GM18520 (cell line): Measurements from ENCODE around the gene TIMP4.

ENCODE experiments used
- ATAC-seq: cut with Tn5 transposase; IDR thresholded peaks from one replicate; pipeline ENCODE4 v1.9.1; 2021; ENCODE audit not compliant: unreplicated experiment

The TIMP4 gene

GRCh38 chr3:12158387-12159226 lies at the start of gene TIMP4:
Gene TIMP4, minus strand, starts transcription at chr3:12158912. Its CDS starts 72 bp downstream, at chr3:12158840.
- ATAC-seq, result no peak

- no peak for ATAC-seq
Measured at GRCh38 chr3:12205171-12205570, 46.5 kb upstream of the TIMP4 start.

- ATAC-seq, result no peak
Measured at GRCh38 chr3:12201813-12202212, 43.1 kb upstream of the TIMP4 start.

GRCh38 chr3:12198301-12198700 lies 39.6 kb upstream of the TIMP4 start:
- ATAC-seq, result no peak

- peak; percentile 35 for ATAC-seq
Measured at GRCh38 chr3:12197475-12197874, 38.8 kb upstream of the TIMP4 start.

GRCh38 chr3:12196684-12197083 lies 38.0 kb upstream of the TIMP4 start:
- no peak for ATAC-seq

- ATAC-seq, result no peak
Measured at GRCh38 chr3:12195231-12195630, 36.5 kb upstream of the TIMP4 start.

- peak; percentile 35 for ATAC-seq
Measured at GRCh38 chr3:12194669-12195161, 36.0 kb upstream of the TIMP4 start.

GRCh38 chr3:12194209-12194608 lies 35.5 kb upstream of the TIMP4 start:
- ATAC-seq, result peak; percentile 9

GRCh38 chr3:12193485-12194165 lies 34.9 kb upstream of the TIMP4 start:
- peak; percentile 60 for ATAC-seq

GRCh38 chr3:12192655-12193484 lies 34.2 kb upstream of the TIMP4 start:
- ATAC-seq, result no peak

- no peak for ATAC-seq
Measured at GRCh38 chr3:12192173-12192572, 33.5 kb upstream of the TIMP4 start.

- ATAC-seq, result no peak
Measured at GRCh38 chr3:12191559-12191958, 32.8 kb upstream of the TIMP4 start.

- ATAC-seq, result no peak
Measured at GRCh38 chr3:12190832-12191231, 32.1 kb upstream of the TIMP4 start.

- ATAC-seq, result no peak
Measured at GRCh38 chr3:12190221-12190807, 31.6 kb upstream of the TIMP4 start.

- no peak for ATAC-seq
Measured at GRCh38 chr3:12188681-12189287, 30.1 kb upstream of the TIMP4 start.

GRCh38 chr3:12188328-12188648 lies 29.6 kb upstream of the TIMP4 start:
- ATAC-seq, result no peak

- peak; percentile 36 for ATAC-seq
Measured at GRCh38 chr3:12187448-12188327, 29.0 kb upstream of the TIMP4 start.

GRCh38 chr3:12186515-12187286 lies 28.0 kb upstream of the TIMP4 start:
- no peak for ATAC-seq
